Stimulated activated CD8-positive, alpha-beta memory T cell treated with anti-CD3 and anti-CD28 coated beads, Interleukin-12 subunit alpha, Interleukin-12 subunit beta, amount 100 ng/mL, for 1 hour (primary cell): Measurements from ENCODE around the gene TTC36.
"Not testable (repeated sequence)": the region's sequence is repeated elsewhere in the genome, so short reads cannot be mapped to it uniquely, and the experiment has no call there.

Experiments
- DNase-seq: peaks from one replicate; pipeline ENCODE4 v3.0.0-alpha.2; 2020; ENCODE audit warnings: low read depth

The TTC36 gene, protein sequence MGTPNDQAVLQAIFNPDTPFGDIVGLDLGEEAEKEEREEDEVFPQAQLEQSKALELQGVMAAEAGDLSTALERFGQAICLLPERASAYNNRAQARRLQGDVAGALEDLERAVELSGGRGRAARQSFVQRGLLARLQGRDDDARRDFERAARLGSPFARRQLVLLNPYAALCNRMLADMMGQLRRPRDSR

DNA sequence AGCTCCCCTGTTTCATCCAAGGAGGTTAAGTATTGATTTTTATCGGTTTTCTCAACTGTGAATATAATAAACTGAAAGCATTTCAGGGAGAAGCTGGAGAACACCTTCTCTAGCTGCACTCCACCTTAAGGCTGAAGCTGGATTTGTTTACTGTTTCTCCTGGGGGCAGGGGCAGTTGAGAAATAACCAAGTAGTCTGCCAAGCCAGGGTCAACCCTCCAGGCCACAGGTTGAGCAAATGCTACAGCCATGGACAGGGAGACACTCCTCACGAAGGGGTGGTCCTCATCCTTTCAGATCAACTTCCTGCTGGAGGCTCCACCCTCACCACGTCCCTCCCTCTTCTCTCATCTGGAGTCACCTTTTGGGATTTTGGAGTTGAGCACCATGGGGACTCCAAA lies at the start of gene TTC36:
Gene TTC36, plus strand, starts transcription at position 366 of the 400 bp plus-strand sequence. Its CDS starts 21 bp downstream, at position 387.
- no peak for DNase-seq

DNA sequence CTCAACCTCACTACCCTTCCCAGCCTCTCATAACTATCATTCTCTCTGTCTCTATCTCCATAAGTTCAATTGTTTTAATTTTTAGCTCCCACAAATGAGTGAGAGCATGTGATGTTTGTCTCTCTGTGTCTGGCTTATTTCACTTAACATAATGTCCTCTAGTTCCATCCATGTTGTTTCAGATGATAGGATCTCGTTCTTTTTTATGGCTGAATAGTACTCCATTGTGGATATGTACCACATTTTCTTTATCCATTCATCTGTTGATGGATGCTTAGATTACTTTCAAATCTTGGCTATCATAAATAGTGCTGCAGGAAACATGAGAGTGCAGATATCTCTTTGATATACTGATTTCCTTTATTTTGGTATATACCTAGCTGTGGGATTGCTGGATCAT lies 46.0 kb upstream of the TTC36 start:
- DNase-seq: not testable (repeated sequence)

DNA sequence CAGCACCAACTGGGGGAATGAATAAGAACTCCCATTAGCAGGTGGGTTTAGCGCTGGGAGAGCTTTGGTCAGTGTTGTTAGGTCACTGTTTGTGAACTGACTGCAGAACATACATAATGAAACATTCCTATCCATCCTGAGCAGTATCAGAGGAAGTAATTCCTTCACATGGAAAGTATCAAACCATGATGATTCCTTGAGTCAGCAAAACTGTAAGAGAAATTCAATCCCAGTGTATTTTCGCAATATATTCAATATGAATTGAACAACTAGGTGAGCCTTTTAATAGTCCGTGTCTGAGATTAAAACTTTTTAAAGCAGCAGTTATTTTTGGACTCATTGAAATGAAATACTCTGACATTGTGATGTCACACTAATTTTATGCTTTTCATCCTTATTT lies 42.9 kb upstream of the TTC36 start:
- no peak for DNase-seq

DNA sequence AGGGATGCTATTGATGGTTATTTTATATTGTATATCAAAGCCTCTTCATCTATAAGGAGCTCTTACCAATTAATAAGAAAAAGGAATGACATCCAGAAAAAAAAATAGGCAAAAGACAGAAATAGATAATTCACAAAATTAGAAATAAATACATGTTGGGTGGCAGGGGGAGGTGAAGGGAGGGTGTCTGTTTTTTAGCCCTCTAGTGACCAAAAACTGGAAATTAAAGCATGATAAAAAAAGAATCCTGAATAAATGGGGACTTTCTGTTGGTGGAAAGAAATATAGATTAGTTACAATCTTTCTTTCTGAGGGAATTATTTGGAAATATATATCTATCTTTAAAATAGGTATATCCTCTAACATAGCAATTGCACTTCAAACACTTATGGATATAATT lies 42.0 kb upstream of the TTC36 start:
- no peak for DNase-seq

DNA sequence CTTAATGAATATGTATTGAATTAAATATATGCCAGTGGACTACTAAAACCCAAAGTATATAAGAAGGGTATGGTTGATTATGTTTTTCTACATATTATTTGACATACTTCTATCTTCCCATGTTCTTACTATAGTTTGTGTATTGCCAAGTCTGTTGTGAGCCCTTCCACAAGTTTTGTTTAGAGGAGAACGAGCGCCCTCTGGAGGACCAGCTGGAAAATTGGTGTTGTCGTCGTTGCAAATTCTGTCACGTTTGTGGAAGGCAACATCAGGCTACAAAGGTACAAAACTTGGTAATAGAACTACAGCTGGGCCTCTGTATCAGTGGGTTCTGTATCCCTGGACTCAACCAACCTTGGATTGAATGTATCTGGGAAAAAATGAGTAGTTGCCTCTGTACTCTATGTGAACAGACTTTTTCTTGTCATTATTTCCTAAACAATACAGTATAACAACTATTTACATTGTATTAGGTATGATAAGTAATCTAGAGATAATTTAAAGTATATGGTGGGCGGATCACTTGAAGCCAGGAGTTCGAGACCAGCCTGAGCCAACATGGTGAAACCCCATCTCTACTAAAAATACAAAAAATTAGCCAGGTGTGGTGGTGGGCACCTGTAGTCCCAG lies 38.7 kb upstream of the TTC36 start:
- DNase-seq: peak; percentile 70

DNA sequence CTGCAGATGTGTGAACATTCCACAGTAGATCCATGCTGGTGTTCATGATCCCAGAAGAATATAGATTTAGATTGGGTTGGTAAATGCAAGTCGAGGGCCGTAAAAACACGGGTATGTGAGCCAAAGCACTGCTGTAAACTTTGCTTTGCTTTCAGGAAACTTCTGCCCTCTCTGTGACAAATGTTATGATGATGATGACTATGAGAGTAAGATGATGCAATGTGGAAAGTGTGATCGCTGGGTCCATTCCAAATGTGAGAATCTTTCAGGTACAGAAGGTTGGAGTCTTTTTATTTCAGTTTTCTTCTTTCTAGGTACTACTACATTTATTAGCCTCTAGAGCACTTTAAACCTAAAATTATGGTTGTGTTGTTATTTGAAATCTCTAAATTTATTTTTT lies 36.2 kb upstream of the TTC36 start:
- DNase-seq: no peak

DNA sequence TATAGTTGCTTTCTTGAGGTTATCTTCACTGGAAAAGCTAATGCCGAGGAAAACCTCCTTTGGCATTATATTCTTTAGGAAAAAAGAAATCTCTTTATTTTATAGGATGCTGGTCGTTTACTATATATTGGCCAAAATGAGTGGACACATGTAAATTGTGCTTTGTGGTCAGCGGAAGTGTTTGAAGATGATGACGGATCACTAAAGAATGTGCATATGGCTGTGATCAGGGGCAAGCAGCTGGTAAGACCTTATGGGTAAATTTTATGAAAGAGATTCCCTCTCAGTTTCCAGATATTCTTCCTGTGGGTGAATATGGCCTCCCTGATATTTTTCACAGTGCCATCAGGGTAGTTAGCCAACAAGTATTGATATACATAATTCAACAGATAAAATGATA lies 29.4 kb upstream of the TTC36 start:
- no peak for DNase-seq

DNA sequence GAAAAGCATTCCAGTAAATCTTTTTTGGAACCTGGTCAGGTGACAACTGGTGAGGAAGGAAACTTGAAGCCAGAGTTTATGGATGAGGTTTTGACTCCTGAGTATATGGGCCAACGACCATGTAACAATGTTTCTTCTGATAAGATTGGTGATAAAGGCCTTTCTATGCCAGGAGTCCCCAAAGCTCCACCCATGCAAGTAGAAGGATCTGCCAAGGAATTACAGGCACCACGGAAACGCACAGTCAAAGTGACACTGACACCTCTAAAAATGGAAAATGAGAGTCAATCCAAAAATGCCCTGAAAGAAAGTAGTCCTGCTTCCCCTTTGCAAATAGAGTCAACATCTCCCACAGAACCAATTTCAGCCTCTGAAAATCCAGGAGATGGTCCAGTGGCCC lies 24.1 kb upstream of the TTC36 start:
- DNase-seq: no peak

DNA sequence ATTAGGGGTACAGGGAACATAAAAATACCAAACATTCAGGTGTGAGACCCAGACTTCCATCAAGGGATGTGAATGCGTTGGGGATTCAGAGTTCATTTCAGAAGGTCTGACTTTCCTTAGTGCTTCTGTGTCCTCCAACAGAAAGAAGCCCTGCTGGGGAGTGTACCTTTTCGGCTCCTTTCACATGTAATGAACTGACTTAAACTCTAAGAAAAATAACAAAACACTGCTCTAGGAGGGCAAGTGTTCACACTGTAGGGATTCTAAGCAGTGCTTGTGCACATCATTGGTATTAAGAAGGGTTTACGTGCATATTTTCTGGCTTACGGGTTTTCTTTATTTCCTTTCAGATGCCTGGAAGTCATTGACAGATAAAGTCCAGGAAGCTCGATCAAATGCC lies 15.7 kb upstream of the TTC36 start:
- no peak for DNase-seq

DNA sequence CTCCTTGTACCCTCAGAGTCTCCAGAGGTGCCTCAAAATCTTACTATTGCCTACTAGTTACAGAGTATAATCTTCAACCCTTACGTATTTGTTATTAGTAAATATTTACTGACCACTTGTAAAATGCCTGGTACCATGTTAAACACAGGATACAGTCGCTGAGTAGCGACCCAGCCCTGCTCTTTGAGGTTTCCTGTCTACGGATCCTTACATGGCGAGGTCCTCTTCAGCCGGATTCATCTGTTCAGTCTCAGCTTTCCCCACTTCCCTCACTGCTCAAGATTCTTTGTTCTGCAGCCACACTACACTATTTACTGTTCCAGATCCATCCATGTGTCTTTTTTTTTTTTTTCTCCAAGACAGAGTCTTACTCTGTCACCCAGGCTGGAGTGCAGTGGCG lies 13.2 kb upstream of the TTC36 start:
- DNase-seq: no peak

DNA sequence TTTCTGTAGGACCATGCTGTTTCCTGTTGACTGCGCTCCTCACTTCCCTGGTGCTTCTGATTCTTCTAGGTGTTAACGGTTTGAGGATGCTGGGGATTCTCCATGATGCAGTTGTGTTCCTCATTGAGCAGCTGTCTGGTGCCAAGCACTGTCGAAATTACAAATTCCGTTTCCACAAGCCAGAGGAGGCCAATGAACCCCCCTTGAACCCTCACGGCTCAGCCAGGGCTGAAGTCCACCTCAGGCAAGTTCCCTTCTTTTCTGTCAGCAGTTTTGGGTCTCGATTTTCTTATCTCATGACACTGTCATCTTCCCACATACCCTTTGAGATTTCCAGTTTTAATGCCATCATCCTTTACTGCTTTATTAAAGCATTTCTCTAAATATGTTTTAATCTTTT lies 7.7 kb upstream of the TTC36 start:
- no peak for DNase-seq

DNA sequence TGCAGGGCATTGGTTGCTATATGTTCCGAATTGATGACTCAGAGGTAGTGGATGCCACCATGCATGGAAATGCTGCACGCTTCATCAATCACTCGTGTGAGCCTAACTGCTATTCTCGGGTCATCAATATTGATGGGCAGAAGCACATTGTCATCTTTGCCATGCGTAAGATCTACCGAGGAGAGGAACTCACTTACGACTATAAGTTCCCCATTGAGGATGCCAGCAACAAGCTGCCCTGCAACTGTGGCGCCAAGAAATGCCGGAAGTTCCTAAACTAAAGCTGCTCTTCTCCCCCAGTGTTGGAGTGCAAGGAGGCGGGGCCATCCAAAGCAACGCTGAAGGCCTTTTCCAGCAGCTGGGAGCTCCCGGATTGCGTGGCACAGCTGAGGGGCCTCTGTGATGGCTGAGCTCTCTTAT lies 5.4 kb upstream of the TTC36 start:
- DNase-seq: no peak

DNA sequence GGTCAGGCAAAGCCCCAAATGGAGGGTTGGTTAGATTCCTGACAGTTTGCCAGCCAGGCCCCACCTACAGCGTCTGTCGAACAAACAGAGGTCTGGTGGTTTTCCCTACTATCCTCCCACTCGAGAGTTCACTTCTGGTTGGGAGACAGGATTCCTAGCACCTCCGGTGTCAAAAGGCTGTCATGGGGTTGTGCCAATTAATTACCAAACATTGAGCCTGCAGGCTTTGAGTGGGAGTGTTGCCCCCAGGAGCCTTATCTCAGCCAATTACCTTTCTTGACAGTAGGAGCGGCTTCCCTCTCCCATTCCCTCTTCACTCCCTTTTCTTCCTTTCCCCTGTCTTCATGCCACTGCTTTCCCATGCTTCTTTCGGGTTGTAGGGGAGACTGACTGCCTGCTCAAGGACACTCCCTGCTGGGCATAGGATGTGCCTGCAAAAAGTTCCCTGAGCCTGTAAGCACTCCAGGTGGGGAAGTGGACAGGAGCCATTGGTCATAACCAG lies 4.7 kb upstream of the TTC36 start:
- DNase-seq: no peak

DNA sequence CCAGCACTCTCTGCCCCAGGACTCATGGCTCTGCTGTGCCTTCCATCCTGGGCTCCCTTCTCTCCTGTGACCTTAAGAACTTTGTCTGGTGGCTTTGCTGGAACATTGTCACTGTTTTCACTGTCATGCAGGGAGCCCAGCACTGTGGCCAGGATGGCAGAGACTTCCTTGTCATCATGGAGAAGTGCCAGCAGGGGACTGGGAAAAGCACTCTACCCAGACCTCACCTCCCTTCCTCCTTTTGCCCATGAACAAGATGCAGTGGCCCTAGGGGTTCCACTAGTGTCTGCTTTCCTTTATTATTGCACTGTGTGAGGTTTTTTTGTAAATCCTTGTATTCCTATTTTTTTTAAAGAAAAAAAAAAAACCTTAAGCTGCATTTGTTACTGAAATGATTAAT lies 2.9 kb upstream of the TTC36 start:
- DNase-seq: no peak

DNA sequence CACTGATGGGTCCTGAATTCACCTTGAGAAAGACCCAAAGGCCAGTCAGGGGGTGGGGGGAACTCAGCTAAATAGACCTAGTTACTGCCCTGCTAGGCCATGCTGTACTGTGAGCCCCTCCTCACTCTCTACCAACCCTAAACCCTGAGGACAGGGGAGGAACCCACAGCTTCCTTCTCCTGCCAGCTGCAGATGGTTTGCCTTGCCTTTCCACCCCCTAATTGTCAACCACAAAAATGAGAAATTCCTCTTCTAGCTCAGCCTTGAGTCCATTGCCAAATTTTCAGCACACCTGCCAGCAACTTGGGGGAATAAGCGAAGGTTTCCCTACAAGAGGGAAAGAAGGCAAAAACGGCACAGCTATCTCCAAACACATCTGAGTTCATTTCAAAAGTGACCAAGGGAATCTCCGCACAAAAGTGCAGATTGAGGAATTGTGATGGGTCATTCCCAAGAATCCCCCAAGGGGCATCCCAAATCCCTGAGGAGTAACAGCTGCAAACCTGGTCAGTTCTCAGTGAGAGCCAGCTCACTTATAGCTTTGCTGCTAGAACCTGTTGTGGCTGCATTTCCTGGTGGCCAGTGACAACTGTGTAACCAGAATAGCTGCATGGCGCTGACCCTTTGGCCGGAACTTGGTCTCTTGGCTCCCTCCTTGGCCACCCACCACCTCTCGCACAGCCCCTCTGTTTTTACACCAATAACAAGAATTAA lies 2.4 kb upstream of the TTC36 start:
- no peak for DNase-seq

DNA sequence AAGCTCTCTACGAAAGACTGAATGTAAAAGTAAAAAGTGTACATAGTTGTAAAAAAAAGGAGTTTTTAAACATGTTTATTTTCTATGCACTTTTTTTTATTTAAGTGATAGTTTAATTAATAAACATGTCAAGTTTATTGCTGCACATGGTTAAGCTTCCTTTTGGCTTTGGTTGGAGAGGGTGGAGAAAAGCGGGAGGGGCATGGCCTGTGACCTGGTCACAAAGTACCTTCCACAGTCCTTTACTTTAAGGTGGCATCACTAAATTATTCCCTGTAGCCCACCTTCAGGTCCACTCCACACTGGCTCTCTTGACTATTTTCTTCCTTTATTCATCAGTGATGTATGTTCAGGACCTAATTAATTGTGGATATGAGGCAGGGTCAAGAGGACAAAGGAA lies 586 bp upstream of the TTC36 start:
- DNase-seq: no peak

DNA sequence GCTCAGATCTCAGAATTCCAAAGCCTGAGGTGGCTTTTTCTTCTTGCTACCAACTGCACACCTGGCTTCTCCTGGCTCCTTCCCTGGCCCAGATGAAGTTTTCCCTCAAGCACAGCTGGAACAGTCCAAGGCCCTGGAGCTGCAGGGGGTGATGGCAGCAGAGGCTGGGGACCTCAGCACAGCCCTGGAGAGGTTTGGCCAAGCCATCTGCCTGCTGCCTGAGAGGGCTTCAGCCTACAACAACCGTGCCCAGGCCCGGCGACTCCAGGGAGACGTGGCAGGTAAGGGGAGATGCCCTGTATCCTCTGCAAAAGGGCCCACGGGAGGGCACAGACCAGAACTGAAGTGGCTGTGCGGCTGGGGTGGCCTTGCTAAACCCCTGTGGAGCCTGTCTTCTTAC lies 1.2 kb downstream of the TTC36 start:
- DNase-seq: no peak

DNA sequence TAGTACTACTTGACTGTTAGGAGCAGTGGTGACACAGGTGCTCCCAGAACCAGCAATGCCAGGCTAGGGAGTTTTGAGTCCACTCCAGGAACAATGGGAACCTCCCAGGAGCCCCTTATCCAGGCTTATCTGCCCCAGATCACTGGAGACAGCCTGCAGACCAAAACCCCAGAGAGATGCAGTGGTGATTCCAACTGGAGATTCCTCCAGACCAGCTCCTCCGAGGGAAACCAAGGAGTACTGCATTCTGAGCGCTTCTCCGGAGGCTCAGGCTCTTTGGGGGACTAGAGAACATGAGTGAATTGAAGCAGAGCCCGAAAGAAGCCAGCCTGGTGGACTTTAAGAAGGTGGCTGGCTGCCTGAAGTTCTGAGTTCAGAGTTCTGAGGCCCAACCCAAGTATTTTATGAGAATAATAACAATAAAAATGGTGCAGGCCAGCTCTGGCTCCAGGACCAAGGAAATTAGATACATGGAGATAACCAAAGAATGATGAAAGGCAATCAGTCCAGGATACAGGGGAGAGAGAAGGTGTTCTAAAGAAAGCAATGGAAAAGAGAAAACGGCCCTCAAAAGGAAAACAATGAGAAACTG lies 2.4 kb downstream of the TTC36 start:
- DNase-seq: no peak

DNA sequence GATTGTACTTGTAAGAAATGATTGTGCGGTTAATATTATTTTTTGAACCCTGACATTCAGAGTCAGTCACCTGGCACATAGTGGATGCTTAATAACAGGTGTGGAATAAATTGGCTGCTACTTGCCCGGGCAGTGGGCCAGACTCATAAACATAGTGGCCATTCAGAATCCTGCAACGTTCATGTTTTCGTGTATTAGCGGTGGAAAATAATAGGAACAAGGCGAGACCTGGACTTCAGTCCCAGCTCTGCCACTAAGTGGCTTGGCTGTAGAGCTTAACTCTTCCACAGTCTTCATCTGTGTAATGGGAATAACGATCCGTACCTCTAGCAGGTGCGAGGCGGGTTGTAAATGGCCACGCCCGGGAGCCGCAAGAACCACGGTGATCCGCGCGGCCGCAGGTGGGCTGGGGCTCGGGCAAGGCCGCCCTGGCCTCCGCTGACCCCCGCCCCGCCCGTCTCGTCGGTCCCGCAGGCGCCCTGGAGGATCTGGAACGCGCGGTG lies 3.0 kb downstream of the TTC36 start:
- DNase-seq: no peak

DNA sequence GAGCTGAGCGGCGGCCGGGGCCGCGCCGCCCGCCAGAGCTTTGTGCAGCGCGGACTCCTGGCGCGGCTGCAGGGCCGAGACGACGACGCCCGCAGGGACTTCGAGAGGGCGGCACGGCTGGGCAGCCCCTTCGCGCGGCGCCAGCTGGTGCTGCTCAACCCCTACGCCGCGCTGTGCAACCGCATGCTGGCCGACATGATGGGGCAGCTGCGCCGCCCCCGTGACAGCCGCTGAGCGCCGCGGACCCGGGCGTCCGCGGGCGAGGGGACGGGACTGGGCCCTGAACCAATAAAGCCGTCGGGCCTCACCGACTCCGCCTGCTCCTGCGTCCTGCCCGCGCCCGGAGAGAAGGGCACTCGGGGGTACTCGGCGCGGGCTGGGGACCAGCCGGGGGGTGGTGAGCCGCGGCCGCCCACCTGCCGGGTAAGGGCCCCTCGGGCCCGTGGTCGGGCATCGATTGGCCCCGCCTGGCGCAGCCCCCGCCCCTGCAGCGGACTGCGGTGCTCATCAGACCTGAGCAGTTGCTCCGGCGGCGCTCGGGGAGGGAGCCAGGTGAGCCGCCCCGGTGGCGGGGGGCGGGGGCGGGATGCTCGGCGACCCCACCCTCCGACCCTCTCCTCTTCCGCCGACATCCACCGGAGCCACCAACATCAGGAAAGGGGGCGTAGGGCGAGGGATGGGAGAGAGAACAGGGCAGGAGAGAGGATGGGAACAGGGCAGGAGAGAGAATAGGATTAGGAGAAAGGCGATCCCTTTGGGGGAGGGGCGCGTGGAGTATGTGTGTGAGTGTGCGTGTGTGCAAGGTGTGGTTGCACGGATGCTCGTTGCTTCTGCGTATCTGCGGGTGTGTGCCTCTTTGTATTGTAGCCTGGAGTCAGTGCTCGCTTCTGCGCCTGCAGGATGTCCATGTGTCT lies 3.7 kb downstream of the TTC36 start, which contains the start of gene TMEM25:
Gene TMEM25, plus strand, starts transcription at position 510 of the 914 bp plus-strand sequence. CDS start 610 bp downstream, outside the sequence.
- peak; percentile 39 for DNase-seq

DNA sequence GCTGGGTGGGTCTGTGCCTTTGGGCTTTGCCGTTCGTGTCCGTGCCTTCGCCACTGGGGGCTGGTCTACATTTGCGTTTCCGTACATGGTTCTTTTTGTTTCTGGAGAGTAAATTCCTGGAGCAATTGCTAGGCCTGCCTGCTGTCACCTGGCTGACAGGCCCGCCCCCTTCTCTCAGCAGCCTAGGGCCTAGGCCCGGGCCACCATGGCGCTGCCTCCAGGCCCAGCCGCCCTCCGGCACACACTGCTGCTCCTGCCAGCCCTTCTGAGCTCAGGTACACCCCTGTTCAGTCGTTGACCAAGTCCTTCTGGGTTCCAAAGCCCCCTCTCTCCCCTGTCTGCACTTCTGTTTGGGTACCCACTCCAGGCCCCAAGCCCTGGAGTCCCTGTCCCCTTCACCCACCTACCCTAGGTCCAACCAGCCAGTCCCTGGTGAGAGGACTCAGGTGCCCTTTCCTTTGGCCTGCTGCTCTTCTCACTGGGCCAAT lies 4.4 kb downstream of the TTC36 start:
- DNase-seq: no peak
